ENCODE measurements around the gene FAM163B. TPM values are rescaled to one million over a fixed set of nuclear protein-coding genes. Genes with fewer than 3 reads are reported as not detected.

The FAM163B gene
- total and polyA plus RNA-seq, 4 donors: 2.1 to 4.0 (median 3.4) TPM

GRCh38 chr9:133640580-133641395, 31.6 kb upstream of the FAM163B start:
- Histone ChIP-seq H3K4me1 (ENCODE audit: control insufficient read depth in 4 of 4, insufficient read depth in 4 of 4, low read length in 3 of 4) (no peaks in the 10 kb centered on the region), H3K27me3 (ENCODE audit: control insufficient read depth in 4 of 4, insufficient read depth in 4 of 4, low read length in 3 of 4) (no peaks in the 10 kb centered on the region), H3K27ac (ENCODE audit: low read depth in 1 of 2, low read length in 2 of 2) (no peak overlapping the region), H3K36me3 (ENCODE audit: control insufficient read depth in 4 of 4, insufficient read depth in 3 of 4, low read depth in 1 of 4, low read length in 3 of 4) (no peaks in the 10 kb centered on the region), H3K4me3 (ENCODE audit: low read depth in 1 of 3, low read length in 3 of 3) (no peak overlapping the region), H3K9me3 (ENCODE audit: control insufficient read depth in 4 of 4, low read length in 3 of 4) (no peaks in the 10 kb centered on the region), H3K9ac (ENCODE audit: low read depth in 1 of 2, low read length in 2 of 2) (no peak overlapping the region)
- TF ChIP-seq SP1 (IDR thresholded peaks at IDR 0.05): no peak
- TF ChIP-seq TAF1 (conservative IDR thresholded peaks at IDR 0.05): no peak
- TF ChIP-seq, protein P1, sequence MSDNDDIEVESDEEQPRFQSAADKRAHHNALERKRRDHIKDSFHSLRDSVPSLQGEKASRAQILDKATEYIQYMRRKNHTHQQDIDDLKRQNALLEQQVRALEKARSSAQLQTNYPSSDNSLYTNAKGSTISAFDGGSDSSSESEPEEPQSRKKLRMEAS (IDR thresholded peaks at IDR 0.05): no peak
- TF ChIP-seq ZBTB33 (IDR thresholded peaks at IDR 0.05): no peak
- no peak for DNase-seq (ENCODE audit: low spot score)
- WGBS: 83% methylated on average over 13 of the region's 13 CpGs

GRCh38 chr9:133640160-133640559, 31.0 kb upstream of the FAM163B start:
- Histone ChIP-seq H3K4me3 (ENCODE audit: low read depth in 1 of 3, low read length in 3 of 3) (no peak overlapping the region), H3K36me3 (ENCODE audit: control insufficient read depth in 4 of 4, insufficient read depth in 3 of 4, low read depth in 1 of 4, low read length in 3 of 4) (no peaks in the 10 kb centered on the region), H3K27me3 (ENCODE audit: control insufficient read depth in 4 of 4, insufficient read depth in 4 of 4, low read length in 3 of 4) (no peaks in the 10 kb centered on the region), H3K9ac (ENCODE audit: low read depth in 1 of 2, low read length in 2 of 2) (no peak overlapping the region), H3K4me1 (ENCODE audit: control insufficient read depth in 4 of 4, insufficient read depth in 4 of 4, low read length in 3 of 4) (no peaks in the 10 kb centered on the region), H3K27ac (ENCODE audit: low read depth in 1 of 2, low read length in 2 of 2) (no peak overlapping the region), H3K9me3 (ENCODE audit: control insufficient read depth in 4 of 4, low read length in 3 of 4) (no peaks in the 10 kb centered on the region)
- no peak for DNase-seq (ENCODE audit: low spot score)
- 90% methylated on average over 7 of the region's 7 CpGs for WGBS
- TF ChIP-seq HNF4A (conservative IDR thresholded peaks at IDR 0.05) (no peak), FOXA1 (IDR thresholded peaks at IDR 0.05) (no peak), NR2F2 (IDR thresholded peaks at IDR 0.05) (no peak), TAF1 (conservative IDR thresholded peaks at IDR 0.05) (no peak), GABPA (IDR thresholded peaks at IDR 0.05 in 1 of 2, conservative IDR thresholded peaks at IDR 0.05 in 1 of 2) (no peak), ZBTB33 (IDR thresholded peaks at IDR 0.05) (no peak), RAD21 (IDR thresholded peaks at IDR 0.05) (no peak), FOXA2 (IDR thresholded peaks at IDR 0.05) (no peak), SP1 (IDR thresholded peaks at IDR 0.05) (no peak), HNF4G (IDR thresholded peaks at IDR 0.05) (no peak), YY1 (IDR thresholded peaks at IDR 0.05) (no peak), CTCF (IDR thresholded peaks at IDR 0.05; ENCODE audit: low read depth, low read length, missing input control) (no peak), RXRA (IDR thresholded peaks at IDR 0.05) (no peak), EGR1 (IDR thresholded peaks at IDR 0.05; ENCODE audit: low read depth in 2 of 2) (no peak), JUND (IDR thresholded peaks at IDR 0.05) (no peak)
- TF ChIP-seq, protein P1 (IDR thresholded peaks at IDR 0.05): no peak
- TF ChIP-seq, protein P2, sequence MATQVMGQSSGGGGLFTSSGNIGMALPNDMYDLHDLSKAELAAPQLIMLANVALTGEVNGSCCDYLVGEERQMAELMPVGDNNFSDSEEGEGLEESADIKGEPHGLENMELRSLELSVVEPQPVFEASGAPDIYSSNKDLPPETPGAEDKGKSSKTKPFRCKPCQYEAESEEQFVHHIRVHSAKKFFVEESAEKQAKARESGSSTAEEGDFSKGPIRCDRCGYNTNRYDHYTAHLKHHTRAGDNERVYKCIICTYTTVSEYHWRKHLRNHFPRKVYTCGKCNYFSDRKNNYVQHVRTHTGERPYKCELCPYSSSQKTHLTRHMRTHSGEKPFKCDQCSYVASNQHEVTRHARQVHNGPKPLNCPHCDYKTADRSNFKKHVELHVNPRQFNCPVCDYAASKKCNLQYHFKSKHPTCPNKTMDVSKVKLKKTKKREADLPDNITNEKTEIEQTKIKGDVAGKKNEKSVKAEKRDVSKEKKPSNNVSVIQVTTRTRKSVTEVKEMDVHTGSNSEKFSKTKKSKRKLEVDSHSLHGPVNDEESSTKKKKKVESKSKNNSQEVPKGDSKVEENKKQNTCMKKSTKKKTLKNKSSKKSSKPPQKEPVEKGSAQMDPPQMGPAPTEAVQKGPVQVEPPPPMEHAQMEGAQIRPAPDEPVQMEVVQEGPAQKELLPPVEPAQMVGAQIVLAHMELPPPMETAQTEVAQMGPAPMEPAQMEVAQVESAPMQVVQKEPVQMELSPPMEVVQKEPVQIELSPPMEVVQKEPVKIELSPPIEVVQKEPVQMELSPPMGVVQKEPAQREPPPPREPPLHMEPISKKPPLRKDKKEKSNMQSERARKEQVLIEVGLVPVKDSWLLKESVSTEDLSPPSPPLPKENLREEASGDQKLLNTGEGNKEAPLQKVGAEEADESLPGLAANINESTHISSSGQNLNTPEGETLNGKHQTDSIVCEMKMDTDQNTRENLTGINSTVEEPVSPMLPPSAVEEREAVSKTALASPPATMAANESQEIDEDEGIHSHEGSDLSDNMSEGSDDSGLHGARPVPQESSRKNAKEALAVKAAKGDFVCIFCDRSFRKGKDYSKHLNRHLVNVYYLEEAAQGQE (IDR thresholded peaks at IDR 0.05): no peak

Measured in liver (tissue), 9 donors.